Skeletal muscle satellite cell (primary cell): Measurements from ENCODE around the gene LCT.

Experiments
- H3K27me3 ChIP-seq: 2 replicates; pipeline ENCODE4 v1.7.0; 2013; ENCODE audit warnings: low read length; ENCODE audit not compliant: control insufficient read depth, insufficient read depth
- H3K36me3 ChIP-seq: 2 replicates; pipeline ENCODE4 v1.7.0; 2013; ENCODE audit warnings: mild to moderate bottlenecking, control low read depth, low read length; ENCODE audit not compliant: insufficient read depth
- H3K4me1 ChIP-seq: 2 replicates; pipeline ENCODE4 v1.7.0; 2013; ENCODE audit warnings: low read length; ENCODE audit not compliant: control insufficient read depth, insufficient read depth
- H3K4me2 ChIP-seq: 2 replicates; pipeline ENCODE4 v1.7.0; 2013; ENCODE audit warnings: mild to moderate bottlenecking, low read length
- H3K4me3 ChIP-seq: 2 replicates; pipeline ENCODE4 v1.7.0; 2013; ENCODE audit warnings: low read length
- H3K9ac ChIP-seq: 2 replicates; pipeline ENCODE4 v1.7.0; 2013; ENCODE audit warnings: mild to moderate bottlenecking, low read depth, low read length, moderate library complexity
- H3K9me3 ChIP-seq: replicated peaks from 2 replicates; pipeline ENCODE4 v1.7.0; 2013; ENCODE audit warnings: mild to moderate bottlenecking, control low read depth, low read length

LCT gene

DNA sequence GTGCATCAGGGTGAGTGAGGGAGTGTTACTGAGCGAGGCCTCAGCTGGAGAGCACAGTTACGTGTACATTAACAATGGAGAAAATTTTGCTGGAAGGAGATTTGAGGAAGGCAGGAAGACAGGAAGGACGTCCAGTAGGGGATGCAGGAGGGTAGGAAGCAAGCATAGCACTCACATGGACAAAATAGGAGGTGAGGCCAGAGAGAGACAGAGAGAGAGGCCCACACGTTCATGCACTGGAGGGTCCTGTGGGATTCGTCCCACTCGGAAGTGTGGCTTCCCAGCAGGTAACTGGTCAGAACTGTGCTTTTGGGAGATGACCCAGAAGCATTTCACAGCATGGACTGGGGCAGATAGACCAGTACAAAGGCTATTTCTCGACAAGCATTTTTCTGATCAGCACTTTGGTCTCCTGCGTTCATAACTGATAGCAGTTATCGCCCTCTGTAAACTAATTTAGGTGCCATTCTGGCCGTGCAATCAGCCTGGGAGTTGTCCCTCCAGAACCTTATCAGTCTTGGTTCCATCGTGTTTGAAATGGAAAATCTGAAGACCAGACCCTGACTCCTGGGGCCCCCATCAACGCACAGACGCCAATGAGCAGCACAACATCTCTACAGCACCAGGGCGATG is 5.7 kb downstream of the LCT start:
- Histone ChIP-seq H3K4me2 (no peak overlapping the region), H3K9ac (no peak overlapping the region), H3K4me3 (no peak overlapping the region), H3K36me3 (no peaks in the 10 kb centered on the region), H3K4me1 (no peaks in the 10 kb centered on the region), H3K27me3 (no peaks in the 10 kb centered on the region), H3K9me3 (no peaks in the 10 kb centered on the region)

DNA sequence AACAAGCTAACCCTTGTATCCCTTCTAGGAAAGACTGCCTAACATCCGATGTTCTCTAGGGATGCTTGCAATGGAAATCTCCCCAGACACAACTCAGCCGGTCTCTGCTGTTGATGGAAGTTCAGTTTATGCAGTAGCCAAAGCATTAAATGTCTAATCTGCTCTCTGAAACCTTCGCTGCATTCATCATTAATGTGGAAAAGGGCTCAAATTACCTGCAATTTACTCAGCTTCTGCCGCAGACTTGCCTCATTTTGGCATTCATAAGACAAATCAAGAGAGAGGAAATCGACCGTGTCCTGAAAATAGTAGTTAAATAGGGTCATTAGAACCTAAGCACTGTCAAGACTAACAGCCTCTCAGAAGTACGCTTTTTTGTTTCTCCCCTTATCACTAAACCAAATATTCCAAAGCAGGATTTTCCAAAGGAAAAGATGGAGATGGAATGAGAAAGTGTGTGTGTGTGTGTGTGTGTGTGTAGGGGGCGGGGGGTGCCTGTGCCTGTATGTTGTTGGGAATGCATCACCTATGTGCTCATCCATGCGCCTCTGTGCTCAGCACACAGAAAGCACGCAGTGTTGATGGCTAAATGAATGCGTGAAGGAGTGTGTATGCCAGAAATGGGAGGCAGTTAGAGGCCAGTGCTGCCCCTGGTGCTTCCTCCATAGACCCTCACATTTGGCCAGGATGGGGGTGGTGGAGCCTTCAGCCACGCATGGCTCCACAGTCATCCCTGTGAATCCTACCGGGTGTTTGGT is 7.4 kb downstream of the LCT start:
- H3K9ac ChIP-seq, result no peak overlapping the region
- H3K4me1 ChIP-seq, result no peaks in the 10 kb centered on the region
- H3K27me3 ChIP-seq, result no peaks in the 10 kb centered on the region
- no peaks in the 10 kb centered on the region for H3K9me3 ChIP-seq
- no peak overlapping the region for H3K4me3 ChIP-seq
- H3K36me3 ChIP-seq, result no peaks in the 10 kb centered on the region
- H3K4me2 ChIP-seq, result no peak overlapping the region

DNA sequence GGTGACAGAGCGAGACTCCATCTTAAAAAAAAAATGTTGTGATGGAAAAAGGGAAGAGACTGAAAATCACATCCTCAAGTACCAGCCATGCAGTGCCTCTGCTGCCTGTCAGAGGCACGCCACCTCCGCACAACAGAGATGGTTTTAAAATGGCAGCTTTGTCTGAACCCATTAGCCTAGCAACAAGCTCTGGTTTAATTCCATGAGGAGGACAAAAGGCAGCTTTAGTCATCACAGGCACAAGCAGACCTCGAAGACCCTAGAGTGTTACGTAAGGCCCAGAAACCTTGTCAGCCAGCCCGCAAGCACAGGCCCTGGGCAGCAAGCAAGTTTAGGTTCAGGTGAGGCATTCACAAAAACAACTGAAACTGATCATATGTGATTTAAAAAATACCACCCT is 10.4 kb downstream of the LCT start:
- no peak overlapping the region for H3K4me3 ChIP-seq
- H3K36me3 ChIP-seq, result no peaks in the 10 kb centered on the region
- no peak overlapping the region for H3K9ac ChIP-seq
- H3K9me3 ChIP-seq, result no peaks in the 10 kb centered on the region
- no peaks in the 10 kb centered on the region for H3K27me3 ChIP-seq
- H3K4me2 ChIP-seq, result no peak overlapping the region
- no peaks in the 10 kb centered on the region for H3K4me1 ChIP-seq

DNA sequence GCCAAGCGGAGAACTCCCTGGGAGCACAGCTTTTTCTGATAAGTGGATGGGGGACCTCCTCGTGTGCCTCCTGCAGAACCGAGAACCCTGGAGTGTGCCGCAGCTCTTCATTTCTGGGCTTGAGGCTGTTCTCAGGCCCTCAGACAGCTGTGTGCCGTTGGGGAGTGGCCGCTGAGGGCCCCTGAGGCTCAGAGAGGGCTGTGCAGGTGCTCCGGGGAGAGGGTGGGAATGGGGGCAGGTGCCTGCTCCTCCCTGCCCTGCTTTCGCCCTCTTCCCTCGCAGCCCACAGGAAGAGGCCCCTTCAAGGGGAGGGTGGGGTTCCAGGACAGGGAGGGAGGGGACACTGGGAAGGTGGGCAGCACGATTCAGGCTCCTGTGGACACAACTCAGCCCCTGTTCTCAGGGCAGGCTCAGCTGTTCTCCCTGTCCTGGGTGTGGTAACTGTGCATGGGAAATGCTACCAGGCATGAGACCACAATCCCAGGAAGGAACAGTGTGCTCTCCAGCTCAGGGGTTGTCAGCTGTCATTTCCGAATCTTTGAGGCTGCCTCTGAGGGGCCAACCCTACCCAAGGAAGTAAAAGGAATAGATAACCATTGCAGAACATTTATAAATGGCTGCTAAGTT is 11.3 kb downstream of the LCT start:
- Histone ChIP-seq H3K27me3 (no peaks in the 10 kb centered on the region), H3K4me3 (no peak overlapping the region), H3K9me3 (no peaks in the 10 kb centered on the region), H3K4me1 (no peaks in the 10 kb centered on the region), H3K9ac (no peak overlapping the region), H3K4me2 (no peak overlapping the region), H3K36me3 (no peaks in the 10 kb centered on the region)

DNA sequence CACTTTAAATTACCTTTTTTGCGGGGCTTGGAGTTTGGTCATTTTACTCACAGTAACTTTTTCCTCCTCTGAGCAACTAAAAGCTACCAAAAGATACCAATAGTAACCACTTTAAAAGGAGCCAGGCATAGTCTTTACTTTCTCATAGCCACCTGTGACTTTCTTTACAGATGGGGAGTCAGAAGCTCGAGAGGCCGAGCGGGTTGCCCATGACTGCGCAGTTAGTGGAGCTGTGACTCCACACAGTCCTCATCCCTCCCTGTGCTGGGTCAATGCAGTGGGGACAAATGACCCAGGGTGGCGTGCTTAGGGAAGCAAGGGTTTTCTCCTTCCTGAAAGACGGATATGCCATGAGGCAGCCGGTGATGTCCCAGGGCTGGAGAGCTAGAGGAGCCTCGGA is 11.9 kb downstream of the LCT start:
- Histone ChIP-seq H3K36me3 (no peaks in the 10 kb centered on the region), H3K4me2 (no peak overlapping the region), H3K4me3 (no peak overlapping the region), H3K4me1 (no peaks in the 10 kb centered on the region), H3K9ac (no peak overlapping the region), H3K9me3 (no peaks in the 10 kb centered on the region), H3K27me3 (no peaks in the 10 kb centered on the region)

DNA sequence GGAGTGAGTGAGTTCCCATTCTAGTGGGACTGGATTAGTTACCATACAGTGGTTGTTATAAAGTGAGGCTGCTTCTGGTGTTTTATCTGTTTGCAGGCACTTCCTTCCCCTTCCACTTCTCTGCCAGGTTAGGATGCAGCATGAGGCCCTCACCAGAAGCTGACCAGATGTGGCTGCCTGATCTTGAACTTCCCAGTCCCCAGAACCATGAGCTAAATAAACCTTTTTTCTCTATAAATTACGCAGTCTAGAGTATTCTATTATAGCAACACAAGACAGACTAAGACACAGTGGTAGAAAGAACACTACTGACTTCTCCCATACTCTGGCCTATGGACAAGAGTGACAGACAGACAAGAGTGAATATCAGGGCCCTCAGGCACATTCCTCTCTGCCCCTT is 14.1 kb downstream of the LCT start:
- Histone ChIP-seq H3K9ac (no peak overlapping the region), H3K27me3 (no peaks in the 10 kb centered on the region), H3K9me3 (no peaks in the 10 kb centered on the region), H3K36me3 (no peaks in the 10 kb centered on the region), H3K4me3 (no peak overlapping the region), H3K4me2 (no peak overlapping the region), H3K4me1 (peaks cover 12% of the 10 kb centered on the region)

DNA sequence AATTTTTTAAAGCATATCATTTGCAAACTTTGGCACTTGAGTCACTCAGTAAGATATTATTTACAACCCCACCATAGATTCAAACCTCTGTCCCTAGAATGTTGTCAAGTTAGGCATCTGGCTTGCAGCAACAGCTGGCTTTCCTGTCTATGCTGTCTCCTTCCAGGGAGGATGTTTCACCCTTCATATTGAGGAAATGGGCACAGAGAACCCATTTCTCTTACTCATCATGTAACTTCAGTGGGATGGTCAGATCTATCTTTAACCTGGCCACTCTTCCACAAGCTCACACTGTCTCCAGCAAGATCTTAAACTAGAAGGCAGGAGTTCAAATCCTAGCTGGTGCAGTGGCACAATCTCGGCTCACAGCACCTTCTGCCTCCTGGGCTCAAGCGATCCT is 15.8 kb downstream of the LCT start:
- H3K4me2 ChIP-seq, result no peak overlapping the region
- peaks cover 12% of the 10 kb centered on the region for H3K4me1 ChIP-seq
- no peak overlapping the region for H3K9ac ChIP-seq
- no peaks in the 10 kb centered on the region for H3K36me3 ChIP-seq
- H3K9me3 ChIP-seq, result no peaks in the 10 kb centered on the region
- H3K27me3 ChIP-seq, result no peaks in the 10 kb centered on the region
- no peak overlapping the region for H3K4me3 ChIP-seq

DNA sequence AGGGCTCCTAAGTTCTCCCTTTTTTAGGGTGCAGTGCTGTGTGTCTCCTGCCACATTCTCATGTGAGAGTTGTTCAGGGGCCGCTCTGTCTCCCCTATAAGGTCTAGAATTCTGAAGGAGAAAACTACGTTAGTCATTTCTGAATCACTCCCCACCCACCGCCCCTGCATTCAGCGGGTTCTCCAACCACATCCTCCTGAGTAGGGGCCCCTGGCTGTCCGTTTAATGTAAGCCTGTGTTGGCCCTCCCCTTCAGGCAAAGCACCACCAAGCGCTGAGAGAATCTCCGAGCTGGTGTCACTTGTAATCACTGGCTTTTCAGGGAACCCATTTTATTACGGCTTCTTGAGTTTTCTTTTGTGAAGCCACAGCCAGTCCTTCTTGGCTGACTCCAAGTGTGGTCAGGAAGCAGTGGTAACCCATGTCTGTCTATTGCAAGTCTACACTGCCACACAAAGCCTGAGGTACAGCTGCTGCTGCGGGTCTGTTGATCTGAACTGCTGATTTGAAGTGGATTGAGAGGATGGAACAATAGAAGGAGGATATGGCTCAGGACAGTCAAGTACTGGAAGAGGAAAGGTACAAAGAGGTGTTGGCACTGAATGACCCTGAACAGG is 16.9 kb downstream of the LCT start:
- Histone ChIP-seq H3K36me3 (no peaks in the 10 kb centered on the region), H3K4me1 (peaks cover 12% of the 10 kb centered on the region), H3K9me3 (no peaks in the 10 kb centered on the region), H3K4me3 (no peak overlapping the region), H3K4me2 (peak overlapping the region; percentile 0), H3K27me3 (no peaks in the 10 kb centered on the region), H3K9ac (no peak overlapping the region)

DNA sequence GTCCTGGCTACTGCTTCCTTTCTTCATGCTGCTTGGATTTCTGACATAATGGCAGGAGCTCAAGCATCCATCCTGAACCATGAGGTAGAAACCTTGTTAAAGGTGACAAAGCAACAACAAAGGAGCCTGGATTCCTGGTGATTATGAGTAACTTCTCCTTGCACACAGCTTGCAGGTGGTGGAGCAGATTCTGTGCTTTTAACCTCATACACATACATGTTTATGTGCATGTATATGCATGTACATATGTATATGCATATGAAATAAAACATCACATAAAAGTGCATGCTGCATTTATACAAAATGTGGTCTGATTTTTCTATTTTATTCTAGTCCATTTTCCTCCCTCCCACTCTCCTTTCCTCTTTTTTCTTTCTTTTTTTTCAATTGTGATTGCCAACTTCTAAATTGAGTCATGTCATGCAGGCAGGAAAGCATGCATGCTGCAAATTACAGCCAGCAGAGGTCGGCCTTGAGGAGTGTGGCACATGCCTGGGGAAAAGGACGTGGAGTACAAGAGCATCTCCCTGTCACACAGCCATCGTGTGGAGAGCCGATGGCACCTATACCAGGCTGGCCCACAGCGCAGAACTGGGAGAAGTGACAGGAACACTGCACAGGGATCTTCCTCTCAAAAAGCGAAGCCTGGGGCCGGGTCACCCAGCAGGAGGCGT is 17.9 kb downstream of the LCT start:
- Histone ChIP-seq H3K9me3 (no peaks in the 10 kb centered on the region), H3K27me3 (no peaks in the 10 kb centered on the region), H3K36me3 (no peaks in the 10 kb centered on the region), H3K9ac (no peak overlapping the region), H3K4me1 (peaks cover 12% of the 10 kb centered on the region), H3K4me2 (no peak overlapping the region), H3K4me3 (no peak overlapping the region)

DNA sequence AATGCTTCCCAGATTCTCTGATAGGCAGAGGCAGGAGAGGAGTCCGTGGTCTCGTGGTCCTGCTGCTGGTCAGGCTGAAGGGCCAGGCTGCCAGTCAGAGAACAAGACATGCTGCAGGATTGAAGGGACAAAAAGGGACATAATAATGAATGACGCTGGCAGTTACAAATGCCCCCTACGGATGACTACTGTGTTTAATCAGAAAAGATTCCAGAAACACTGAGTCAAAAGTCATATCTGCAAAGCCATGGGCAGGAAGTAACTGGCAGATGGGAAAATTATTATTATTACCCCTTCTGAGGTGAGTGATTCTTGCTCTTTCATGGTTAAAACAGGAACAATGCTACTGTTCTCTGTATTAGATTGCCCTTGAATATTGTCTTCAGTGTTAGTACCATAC is 19.0 kb downstream of the LCT start:
- no peak overlapping the region for H3K4me2 ChIP-seq
- H3K36me3 ChIP-seq, result no peaks in the 10 kb centered on the region
- H3K4me3 ChIP-seq, result no peak overlapping the region
- no peaks in the 10 kb centered on the region for H3K27me3 ChIP-seq
- peaks cover 12% of the 10 kb centered on the region for H3K4me1 ChIP-seq
- H3K9me3 ChIP-seq, result no peaks in the 10 kb centered on the region
- H3K9ac ChIP-seq, result no peak overlapping the region

DNA sequence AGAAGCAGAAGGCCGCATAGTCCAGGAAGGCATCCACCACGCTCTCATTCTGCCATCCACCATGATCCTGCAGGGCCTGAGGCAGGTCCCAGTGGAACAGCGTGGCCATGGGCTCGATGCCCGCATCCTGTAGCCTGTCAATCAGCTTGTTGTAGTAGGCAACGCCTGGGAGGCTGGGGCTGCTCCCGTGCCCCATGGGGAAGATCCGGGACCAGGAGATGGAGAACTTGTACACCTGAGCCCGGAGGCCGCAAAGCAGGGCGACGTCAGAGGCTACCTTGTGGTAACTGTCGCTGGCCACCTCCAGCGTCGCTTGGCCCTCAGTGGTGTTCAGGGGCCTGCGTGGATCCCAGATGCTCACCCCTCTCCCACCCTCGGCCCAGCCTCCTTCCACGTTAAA is 19.5 kb downstream of the LCT start:
- Histone ChIP-seq H3K27me3 (no peaks in the 10 kb centered on the region), H3K9ac (no peak overlapping the region), H3K4me3 (no peak overlapping the region), H3K4me1 (peaks cover 12% of the 10 kb centered on the region), H3K9me3 (no peaks in the 10 kb centered on the region), H3K36me3 (no peaks in the 10 kb centered on the region), H3K4me2 (no peak overlapping the region)
